ENCODE results near the gene XYLT2. TPM values are rescaled to one million over a fixed set of nuclear protein-coding genes. Genes with fewer than 3 reads are reported as not detected.

Gene XYLT2
- total RNA-seq, 1 donor from 2014 or later, result 41.0 TPM

DNA sequence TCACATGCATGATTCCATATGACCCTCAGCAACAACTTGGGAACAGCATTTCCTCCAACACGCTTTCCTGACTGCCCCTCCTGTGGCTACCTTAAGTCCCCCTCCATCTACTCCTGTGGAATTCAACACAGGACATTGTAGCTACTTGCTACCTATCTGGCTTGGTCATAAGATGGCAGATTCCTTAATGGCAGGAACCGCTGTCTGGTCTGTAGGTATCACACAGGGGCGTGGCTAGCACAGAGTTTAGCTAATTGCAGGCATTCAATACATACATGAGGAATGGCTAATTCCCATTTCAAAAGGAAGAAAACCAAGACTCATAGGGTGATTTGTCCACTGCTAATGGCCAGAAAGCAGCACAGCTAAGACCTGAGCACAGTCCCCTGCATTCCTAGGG, 42.8 kb downstream of the XYLT2 start:
- H3K27ac Mint-ChIP-seq (ENCODE audit: unreplicated experiment), result no peak overlapping the region
- Histone ChIP-seq H3K9me3 (ENCODE audit: insufficient read depth, low read depth, low read length) (no peaks in the 10 kb centered on the region), H2AFZ (ENCODE audit: low read depth, low read length) (no peak overlapping the region), H4K20me1 (ENCODE audit: insufficient read depth, low read length) (peaks cover 99% of the 10 kb centered on the region), H3K27me3 (ENCODE audit: insufficient read depth, low read length) (no peaks in the 10 kb centered on the region), H3K27ac (ENCODE audit: low read depth, low read length) (no peak overlapping the region), H3K4me1 (ENCODE audit: insufficient read depth, low read length) (peaks cover 5% of the 10 kb centered on the region), H3K9ac (ENCODE audit: low read length) (no peak overlapping the region), H3K4me3 (ENCODE audit: insufficient read depth, low read depth, low read length) (no peak overlapping the region), H3K79me2 (ENCODE audit: insufficient read depth, low read length) (peaks cover 73% of the 10 kb centered on the region), H3K36me3 (ENCODE audit: insufficient read depth, low read length) (peaks cover 94% of the 10 kb centered on the region), H3K4me2 (ENCODE audit: low read length) (no peak overlapping the region)
- TF ChIP-seq, protein P1, sequence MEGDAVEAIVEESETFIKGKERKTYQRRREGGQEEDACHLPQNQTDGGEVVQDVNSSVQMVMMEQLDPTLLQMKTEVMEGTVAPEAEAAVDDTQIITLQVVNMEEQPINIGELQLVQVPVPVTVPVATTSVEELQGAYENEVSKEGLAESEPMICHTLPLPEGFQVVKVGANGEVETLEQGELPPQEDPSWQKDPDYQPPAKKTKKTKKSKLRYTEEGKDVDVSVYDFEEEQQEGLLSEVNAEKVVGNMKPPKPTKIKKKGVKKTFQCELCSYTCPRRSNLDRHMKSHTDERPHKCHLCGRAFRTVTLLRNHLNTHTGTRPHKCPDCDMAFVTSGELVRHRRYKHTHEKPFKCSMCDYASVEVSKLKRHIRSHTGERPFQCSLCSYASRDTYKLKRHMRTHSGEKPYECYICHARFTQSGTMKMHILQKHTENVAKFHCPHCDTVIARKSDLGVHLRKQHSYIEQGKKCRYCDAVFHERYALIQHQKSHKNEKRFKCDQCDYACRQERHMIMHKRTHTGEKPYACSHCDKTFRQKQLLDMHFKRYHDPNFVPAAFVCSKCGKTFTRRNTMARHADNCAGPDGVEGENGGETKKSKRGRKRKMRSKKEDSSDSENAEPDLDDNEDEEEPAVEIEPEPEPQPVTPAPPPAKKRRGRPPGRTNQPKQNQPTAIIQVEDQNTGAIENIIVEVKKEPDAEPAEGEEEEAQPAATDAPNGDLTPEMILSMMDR (IDR thresholded peaks at IDR 0.05; ENCODE audit: insufficient read depth, low read depth, low read length), result no peak
- no peak for TF ChIP-seq EZH2 (IDR thresholded peaks at IDR 0.05; ENCODE audit: insufficient read depth, low read length)
- no peaks in the 10 kb centered on the region for H3K4me1 Mint-ChIP-seq (ENCODE audit: low read depth, unreplicated experiment)
- no peak for DNase-seq (ENCODE audit: low read depth)
- H3K9me3 Mint-ChIP-seq (ENCODE audit: unreplicated experiment), result no peaks in the 10 kb centered on the region
- H3K36me3 Mint-ChIP-seq (ENCODE audit: low read depth, unreplicated experiment), result peaks cover 28% of the 10 kb centered on the region
- H3K4me3 Mint-ChIP-seq (ENCODE audit: unreplicated experiment), result no peak overlapping the region
- no peaks in the 10 kb centered on the region for H3K27me3 Mint-ChIP-seq (ENCODE audit: low read depth, unreplicated experiment)
- FAIRE-seq, result no peak

DNA sequence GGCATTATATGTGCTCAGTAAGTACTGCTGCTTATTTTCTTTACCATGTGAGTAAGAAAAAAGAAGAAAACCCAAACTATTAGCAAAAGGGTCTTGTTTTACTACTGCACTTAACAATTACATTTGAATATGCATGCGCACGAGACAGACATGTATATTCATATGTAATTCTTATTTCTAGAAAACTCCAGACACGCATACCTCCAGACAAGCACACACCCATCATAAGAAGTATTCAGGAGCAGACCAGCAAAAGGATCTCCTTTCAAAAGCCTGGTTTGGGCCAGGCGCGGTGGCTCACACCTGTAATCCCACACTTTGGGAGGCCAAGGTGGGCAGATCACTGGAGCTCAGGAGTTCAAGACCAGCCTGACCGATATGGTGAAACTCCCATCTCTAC, 43.6 kb downstream of the XYLT2 start:
- H3K79me2 ChIP-seq (ENCODE audit: insufficient read depth, low read length), result peaks cover 81% of the 10 kb centered on the region
- H3K9ac ChIP-seq (ENCODE audit: low read length), result no peak overlapping the region
- no peak overlapping the region for H3K4me3 ChIP-seq (ENCODE audit: insufficient read depth, low read depth, low read length)

DNA sequence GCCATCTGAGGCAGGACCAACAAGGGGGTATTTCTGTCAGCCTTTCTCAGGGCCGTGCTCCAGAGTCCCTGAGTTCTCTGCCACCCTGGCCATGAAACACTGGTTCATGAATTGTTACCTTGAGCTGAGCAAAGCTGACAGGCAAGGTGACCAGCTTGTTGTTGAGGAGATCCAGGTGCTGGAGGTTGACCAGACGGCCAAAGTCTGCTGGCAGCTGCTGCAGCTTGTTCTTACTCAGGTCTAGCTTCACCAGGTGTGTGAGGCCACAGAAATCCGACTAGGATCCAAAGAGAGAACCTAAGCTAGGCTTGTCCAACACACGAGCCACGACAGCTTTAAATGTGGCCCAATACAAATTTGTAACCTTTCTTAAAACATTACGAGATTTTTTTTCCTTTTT, 46.7 kb downstream of the XYLT2 start:
- no peak for DNase-seq (ENCODE audit: low read depth)
- Histone ChIP-seq H3K4me2 (ENCODE audit: low read length) (no peak overlapping the region), H2AFZ (ENCODE audit: low read depth, low read length) (no peak overlapping the region), H3K4me3 (ENCODE audit: insufficient read depth, low read depth, low read length) (no peak overlapping the region), H4K20me1 (ENCODE audit: insufficient read depth, low read length) (peaks cover 93% of the 10 kb centered on the region), H3K27me3 (ENCODE audit: insufficient read depth, low read length) (no peaks in the 10 kb centered on the region), H3K4me1 (ENCODE audit: insufficient read depth, low read length) (peaks cover 19% of the 10 kb centered on the region), H3K36me3 (ENCODE audit: insufficient read depth, low read length) (peaks cover 69% of the 10 kb centered on the region), H3K9me3 (ENCODE audit: insufficient read depth, low read depth, low read length) (no peaks in the 10 kb centered on the region), H3K27ac (ENCODE audit: low read depth, low read length) (no peak overlapping the region), H3K79me2 (ENCODE audit: insufficient read depth, low read length) (peaks cover 94% of the 10 kb centered on the region), H3K9ac (ENCODE audit: low read length) (no peak overlapping the region)
- Mint-ChIP-seq H3K4me1 (ENCODE audit: low read depth, unreplicated experiment) (peaks cover 10% of the 10 kb centered on the region), H3K27me3 (ENCODE audit: low read depth, unreplicated experiment) (no peaks in the 10 kb centered on the region), H3K4me3 (ENCODE audit: unreplicated experiment) (no peak overlapping the region), H3K9me3 (ENCODE audit: unreplicated experiment) (no peaks in the 10 kb centered on the region), H3K27ac (ENCODE audit: unreplicated experiment) (no peak overlapping the region), H3K36me3 (ENCODE audit: low read depth, unreplicated experiment) (peaks cover 29% of the 10 kb centered on the region)
- no peak for TF ChIP-seq EZH2 (IDR thresholded peaks at IDR 0.05; ENCODE audit: insufficient read depth, low read length)
- TF ChIP-seq, protein P1 (IDR thresholded peaks at IDR 0.05; ENCODE audit: insufficient read depth, low read depth, low read length), result no peak
- FAIRE-seq, result no peak

More for the DNA sequence above, 43.6 kb downstream of the XYLT2 start:
- Mint-ChIP-seq H3K9me3 (ENCODE audit: unreplicated experiment) (no peaks in the 10 kb centered on the region), H3K4me1 (ENCODE audit: low read depth, unreplicated experiment) (peaks cover under 1% of the 10 kb centered on the region), H3K27ac (ENCODE audit: unreplicated experiment) (no peak overlapping the region), H3K4me3 (ENCODE audit: unreplicated experiment) (no peak overlapping the region), H3K27me3 (ENCODE audit: low read depth, unreplicated experiment) (no peaks in the 10 kb centered on the region), H3K36me3 (ENCODE audit: low read depth, unreplicated experiment) (peaks cover 34% of the 10 kb centered on the region)
- TF ChIP-seq EZH2 (IDR thresholded peaks at IDR 0.05; ENCODE audit: insufficient read depth, low read length), result no peak
- DNase-seq (ENCODE audit: low read depth), result no peak
- no peaks in the 10 kb centered on the region for H3K27me3 ChIP-seq (ENCODE audit: insufficient read depth, low read length)
- H2AFZ ChIP-seq (ENCODE audit: low read depth, low read length), result no peak overlapping the region
- H3K4me1 ChIP-seq (ENCODE audit: insufficient read depth, low read length), result peaks cover 5% of the 10 kb centered on the region
- peaks cover 96% of the 10 kb centered on the region for H3K36me3 ChIP-seq (ENCODE audit: insufficient read depth, low read length)
- no peaks in the 10 kb centered on the region for H3K9me3 ChIP-seq (ENCODE audit: insufficient read depth, low read depth, low read length)
- H3K4me2 ChIP-seq (ENCODE audit: low read length), result no peak overlapping the region
- H4K20me1 ChIP-seq (ENCODE audit: insufficient read depth, low read length), result peaks cover 99% of the 10 kb centered on the region
- FAIRE-seq, result no peak
- no peak overlapping the region for H3K27ac ChIP-seq (ENCODE audit: low read depth, low read length)

Measured in astrocyte (in vitro differentiated cells and primary cell).